Osteoblast (primary cell): ENCODE results near the gene PITPNM1. TPM values are rescaled to one million over a fixed set of nuclear protein-coding genes. Genes with fewer than 3 reads are reported as not detected.

ENCODE experiments used
- DNase-seq: peaks from one replicate; pipeline ENCODE4 v3.0.0; 2011; ENCODE audit warnings: low spot score, mixed read lengths; ENCODE audit not compliant: insufficient read length; ENCODE audit errors: missing footprints
- H2AFZ ChIP-seq: 2 replicates; pipeline ENCODE4 v1.6.0; 2011; ENCODE audit warnings: mild to moderate bottlenecking, low read length
- H3K27ac ChIP-seq: 2 replicates; pipeline ENCODE4 v1.5.1; 2011; ENCODE audit warnings: mild to moderate bottlenecking, low read depth, low read length, moderate library complexity
- H3K27me3 ChIP-seq: 2 replicates; pipeline ENCODE4 v1.6.0; 2012; ENCODE audit warnings: mild to moderate bottlenecking, control low read depth, inconsistent platforms, low read length, moderate library complexity; ENCODE audit not compliant: insufficient read depth
- H3K36me3 ChIP-seq: 2 replicates; pipeline ENCODE4 v1.5.1; 2011; ENCODE audit warnings: mild to moderate bottlenecking, low read length, control low read depth, moderate library complexity; ENCODE audit not compliant: insufficient read depth
- H3K4me1 ChIP-seq: 2 replicates; pipeline ENCODE4 v1.5.1; 2011; ENCODE audit warnings: mild to moderate bottlenecking, low read length, control low read depth, moderate library complexity; ENCODE audit not compliant: insufficient read depth
- H3K4me2 ChIP-seq: 2 replicates; pipeline ENCODE4 v1.6.0; 2011; ENCODE audit warnings: mild to moderate bottlenecking, low read length; ENCODE audit not compliant: insufficient read depth
- H3K4me3 ChIP-seq: fragments of 200-600 bp; sonication (generic); 3 replicates; pipeline ENCODE4 v1.5.1; 2012; ENCODE audit warnings: mild to moderate bottlenecking, low read length, inconsistent platforms; ENCODE audit not compliant: insufficient read depth
- H3K79me2 ChIP-seq: 2 replicates; pipeline ENCODE4 v1.6.0; 2012; ENCODE audit warnings: mild to moderate bottlenecking, low read length, control low read depth, inconsistent platforms; ENCODE audit not compliant: insufficient read depth
- H3K9me3 ChIP-seq: 2 replicates; pipeline ENCODE4 v1.5.1; 2011; ENCODE audit warnings: low read depth, low read length, control low read depth
- H4K20me1 ChIP-seq: 2 replicates; pipeline ENCODE4 v1.6.0; 2012; ENCODE audit warnings: mild to moderate bottlenecking, low read length, control low read depth; ENCODE audit not compliant: insufficient read depth
- total RNA-seq: library from RNA; depleted of rRNA; stranded (reverse); fragments of >200 nt; gene quantifications from 2 replicates; pipeline ENCODE4 v1.2.3, GENCODE V29; 2012
- TF ChIP-seq, protein P1 (sequence below): IDR thresholded peaks from 2 replicates; pipeline ENCODE4 v1.5.1; 2011; ENCODE audit warnings: mild to moderate bottlenecking, low read depth, low read length, moderate library complexity; ENCODE audit errors: extremely low read depth

Gene PITPNM1
- total RNA-seq, 1 donor: 14.1 TPM

GRCh38 chr11:67542169-67542568, 37.0 kb upstream of the PITPNM1 start:
- no peak overlapping the region for H3K27ac ChIP-seq
- H3K27me3 ChIP-seq: peaks cover 3% of the 10 kb centered on the region
- H3K36me3 ChIP-seq: no peaks in the 10 kb centered on the region
- no peak overlapping the region for H2AFZ ChIP-seq
- H3K9me3 ChIP-seq: no peaks in the 10 kb centered on the region
- H3K4me1 ChIP-seq: no peaks in the 10 kb centered on the region
- TF ChIP-seq, protein P1, sequence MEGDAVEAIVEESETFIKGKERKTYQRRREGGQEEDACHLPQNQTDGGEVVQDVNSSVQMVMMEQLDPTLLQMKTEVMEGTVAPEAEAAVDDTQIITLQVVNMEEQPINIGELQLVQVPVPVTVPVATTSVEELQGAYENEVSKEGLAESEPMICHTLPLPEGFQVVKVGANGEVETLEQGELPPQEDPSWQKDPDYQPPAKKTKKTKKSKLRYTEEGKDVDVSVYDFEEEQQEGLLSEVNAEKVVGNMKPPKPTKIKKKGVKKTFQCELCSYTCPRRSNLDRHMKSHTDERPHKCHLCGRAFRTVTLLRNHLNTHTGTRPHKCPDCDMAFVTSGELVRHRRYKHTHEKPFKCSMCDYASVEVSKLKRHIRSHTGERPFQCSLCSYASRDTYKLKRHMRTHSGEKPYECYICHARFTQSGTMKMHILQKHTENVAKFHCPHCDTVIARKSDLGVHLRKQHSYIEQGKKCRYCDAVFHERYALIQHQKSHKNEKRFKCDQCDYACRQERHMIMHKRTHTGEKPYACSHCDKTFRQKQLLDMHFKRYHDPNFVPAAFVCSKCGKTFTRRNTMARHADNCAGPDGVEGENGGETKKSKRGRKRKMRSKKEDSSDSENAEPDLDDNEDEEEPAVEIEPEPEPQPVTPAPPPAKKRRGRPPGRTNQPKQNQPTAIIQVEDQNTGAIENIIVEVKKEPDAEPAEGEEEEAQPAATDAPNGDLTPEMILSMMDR: no peak
- no peak overlapping the region for H3K4me3 ChIP-seq
- no peak for DNase-seq
- no peaks in the 10 kb centered on the region for H4K20me1 ChIP-seq
- no peaks in the 10 kb centered on the region for H3K79me2 ChIP-seq
- H3K4me2 ChIP-seq: no peak overlapping the region

DNA sequence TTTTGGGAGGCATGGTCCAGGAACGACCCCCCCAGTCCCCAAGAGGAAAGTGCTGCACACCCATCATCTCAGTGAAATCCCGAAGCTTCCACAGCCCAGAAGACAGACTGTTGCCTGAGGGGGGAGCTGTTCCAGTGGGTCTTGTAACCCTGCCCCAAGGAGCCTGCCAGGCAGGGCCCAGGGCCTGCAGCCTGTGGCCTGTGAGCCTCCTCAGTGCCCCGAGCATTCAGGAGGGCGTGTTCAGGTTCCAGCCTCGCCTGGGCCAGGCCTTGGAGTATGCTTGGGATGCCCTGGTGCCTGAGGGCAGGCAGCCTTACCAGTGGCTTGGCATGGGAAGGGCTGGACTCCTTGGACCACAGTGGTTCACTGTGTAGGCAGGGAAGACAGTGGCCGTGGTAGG, 36.0 kb upstream of the PITPNM1 start:
- no peaks in the 10 kb centered on the region for H3K9me3 ChIP-seq
- no peak overlapping the region for H3K4me3 ChIP-seq
- TF ChIP-seq, protein P1: no peak
- no peak overlapping the region for H3K4me2 ChIP-seq
- no peaks in the 10 kb centered on the region for H3K36me3 ChIP-seq
- no peak for DNase-seq
- H3K27me3 ChIP-seq: peaks cover 3% of the 10 kb centered on the region
- H3K79me2 ChIP-seq: no peaks in the 10 kb centered on the region
- H3K4me1 ChIP-seq: no peaks in the 10 kb centered on the region
- no peaks in the 10 kb centered on the region for H4K20me1 ChIP-seq
- H2AFZ ChIP-seq: no peak overlapping the region
- H3K27ac ChIP-seq: no peak overlapping the region

DNA sequence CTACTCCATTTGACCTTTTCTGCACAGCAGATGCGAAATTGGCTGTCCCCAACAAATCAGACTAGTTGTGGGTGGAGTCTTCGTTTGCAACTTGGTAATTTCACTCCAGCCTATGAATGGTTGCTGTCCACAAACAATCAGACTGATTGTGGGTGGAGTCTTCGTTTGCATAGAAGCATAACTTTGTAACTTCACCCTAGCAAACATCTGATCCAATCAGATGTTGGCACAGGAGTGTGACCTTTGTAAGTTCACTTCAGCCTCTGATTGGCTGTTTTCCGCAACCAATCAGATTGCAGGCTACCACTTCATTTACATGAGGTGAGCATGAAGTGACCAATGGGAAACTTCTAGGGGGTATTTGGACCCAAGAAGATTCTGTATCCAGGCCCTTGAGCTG, 34.4 kb upstream of the PITPNM1 start:
- no peak for DNase-seq
- H3K4me2 ChIP-seq: no peak overlapping the region
- H3K36me3 ChIP-seq: no peaks in the 10 kb centered on the region
- H3K27me3 ChIP-seq: no peaks in the 10 kb centered on the region
- no peak overlapping the region for H3K27ac ChIP-seq
- H3K9me3 ChIP-seq: no peaks in the 10 kb centered on the region
- no peaks in the 10 kb centered on the region for H4K20me1 ChIP-seq
- no peak overlapping the region for H3K4me3 ChIP-seq
- no peaks in the 10 kb centered on the region for H3K79me2 ChIP-seq
- TF ChIP-seq, protein P1: no peak
- H2AFZ ChIP-seq: no peak overlapping the region
- no peaks in the 10 kb centered on the region for H3K4me1 ChIP-seq

GRCh38 chr11:67538823-67539505, 33.8 kb upstream of the PITPNM1 start:
- Histone ChIP-seq H3K4me1 (no peaks in the 10 kb centered on the region), H3K36me3 (no peaks in the 10 kb centered on the region), H2AFZ (no peak overlapping the region), H3K79me2 (no peaks in the 10 kb centered on the region), H3K9me3 (peaks cover 1% of the 10 kb centered on the region), H3K4me2 (no peak overlapping the region), H4K20me1 (no peaks in the 10 kb centered on the region), H3K4me3 (no peak overlapping the region), H3K27me3 (no peaks in the 10 kb centered on the region), H3K27ac (no peak overlapping the region)
- no peak for DNase-seq
- TF ChIP-seq, protein P1: no peak
